K562 (cell line): ENCODE measurements around the gene ORC3. TPM values are rescaled to one million over a fixed set of nuclear protein-coding genes. Genes with fewer than 3 reads are reported as not detected.

Experiments used
- ATAC-seq: fragments of 200-7000 bp; cut with Tn5 transposase; 3 replicates; pipeline ENCODE4 v1.9.1; 2020; ENCODE audit warnings: moderate library complexity
- BruUV-seq: library from RNA; stranded (reverse); fragments of 400-500 nt; replicated peaks from 2 replicates; lab custom pipeline; 2021; lab: Mats Ljungman, UMichigan
- CTCF ChIA-PET: fragments of 300-600 bp; formaldehyde crosslinking; extraction: SDS; loops from one replicate; lab custom pipeline; 2021; ENCODE audit warnings: low intra/inter-chr PET ratio; lab: Yijun Ruan, JAX
- POLR2A ChIA-PET: fragments of 300-600, 350-650 bp; sonication (Branson Sonifier 250); formaldehyde crosslinking; extraction: SDS; loops from one replicate; lab custom pipeline; 2021; ENCODE audit warnings: antibody characterized with exemption, inconsistent platforms; lab: Yijun Ruan, JAX
- DNase-seq, 4 experiments: peaks; one replicate each; pipeline versions ENCODE4 v3.0.0 to v3.0.0-alpha.2; 2011 to 2018; ENCODE audit warnings: low spot score in 3 of 4, mixed read lengths in 3 of 4; ENCODE audit errors: extremely low read depth in 1 of 4
- FAIRE-seq: peaks from 2 replicates; lab custom pipeline; 2011; peaks lifted over from hg19 to GRCh38; lab: Jason Lieb, UNC
- H2AFZ ChIP-seq: 2 replicates; pipeline ENCODE4 v1.6.0; 2011; ENCODE audit warnings: low read depth, low read length, control low read depth, inconsistent platforms
- H3K27ac ChIP-seq: fragments of 200-600 bp; 3 replicates; pipeline ENCODE4 v1.8.0; 2011; ENCODE audit warnings: low read depth, mild to moderate bottlenecking, control low read depth, inconsistent platforms, low read length, moderate library complexity, mixed read lengths; ENCODE audit errors: extremely low read depth
- H3K27me3 ChIP-seq, 2 experiments: fragments of 300-600 bp in 1 of 2; 2 replicates in 1 of 2; 3 replicates in 1 of 2; pipeline versions ENCODE4 v1.6.0 to v1.8.0; 2011; ENCODE audit warnings: inconsistent platforms in 2 of 2, low read length in 2 of 2, mild to moderate bottlenecking in 1 of 2, mixed read lengths in 1 of 2, moderate library complexity in 1 of 2; ENCODE audit not compliant: control insufficient read depth in 2 of 2, insufficient read depth in 2 of 2
- H3K36me3 ChIP-seq: fragments of 300-600 bp; 3 replicates; pipeline ENCODE4 v1.8.0; 2011; ENCODE audit warnings: mild to moderate bottlenecking, low read length, inconsistent platforms; ENCODE audit not compliant: control insufficient read depth, insufficient read depth
- H3K4me1 ChIP-seq, 2 experiments: fragments of 200-600 bp in 1 of 2; replicated peaks in 1 of 2; 2 replicates in 1 of 2; 3 replicates in 1 of 2; pipeline versions ENCODE4 v1.5.1 to v1.8.0; 2011; ENCODE audit warnings: inconsistent platforms in 2 of 2, low read length in 2 of 2, mild to moderate bottlenecking in 1 of 2, mixed read lengths in 1 of 2, moderate library complexity in 1 of 2; ENCODE audit not compliant: control insufficient read depth in 2 of 2, insufficient read depth in 2 of 2
- H3K4me2 ChIP-seq: 2 replicates; pipeline ENCODE4 v1.6.1; 2011; ENCODE audit warnings: low read length, control low read depth, inconsistent platforms, mixed read lengths; ENCODE audit not compliant: insufficient read depth
- H3K4me3 ChIP-seq: fragments of 200-600 bp; sonication (generic), shearing (Covaris generic); 2 replicates; pipeline ENCODE4 v1.5.1; 2016; ENCODE audit warnings: control low read depth, inconsistent platforms
- H3K79me2 ChIP-seq: fragments of 200-600 bp; 3 replicates; pipeline ENCODE4 v1.8.0; 2011; ENCODE audit warnings: low read length, inconsistent platforms; ENCODE audit not compliant: control insufficient read depth, insufficient read depth
- H3K9ac ChIP-seq, 2 experiments: 2 replicates each; pipeline versions ENCODE4 v1.6.0 to v1.6.1; 2011; ENCODE audit warnings: low read depth in 2 of 2, low read length in 2 of 2, control low read depth in 1 of 2, inconsistent platforms in 1 of 2, mild to moderate bottlenecking in 1 of 2, mixed read lengths in 1 of 2; ENCODE audit not compliant: insufficient read depth in 1 of 2
- H3K9me1 ChIP-seq: one replicate; pipeline ENCODE4 v1.6.0; 2011; ENCODE audit warnings: inconsistent platforms, mild to moderate bottlenecking, low read length, moderate library complexity; ENCODE audit not compliant: control insufficient read depth, insufficient read depth
- H3K9me3 ChIP-seq: replicated peaks from 2 replicates; pipeline ENCODE4 v1.5.1; 2011; ENCODE audit warnings: low read depth, low read length, inconsistent platforms; ENCODE audit not compliant: control insufficient read depth, insufficient read depth
- H4K20me1 ChIP-seq: replicated peaks from 2 replicates; pipeline ENCODE4 v1.6.1; 2011; ENCODE audit warnings: low read length, inconsistent platforms, mixed read lengths; ENCODE audit not compliant: control insufficient read depth, insufficient read depth
- POLR2AphosphoS2 ChIP-seq: IDR thresholded peaks from 2 replicates; pipeline ENCODE4 v1.6.1; 2012; ENCODE audit warnings: low read length, improper control_type of control experiment
- RBFOX2 ChIP-seq: fragments of 200-400 bp; formaldehyde crosslinking; IDR thresholded peaks from 2 replicates; pipeline ENCODE4 v1.6.1; 2017; ENCODE audit warnings: low read depth, mild to moderate bottlenecking, low read length, moderate library complexity
- SNIP1 ChIP-seq: fragments of 450-650 bp; IDR thresholded peaks from 2 replicates; pipeline ENCODE4 v1.7.1; 2017; ENCODE audit warnings: low read depth, mild to moderate bottlenecking
- WGBS: fragments of 100-300 bp; shearing (Covaris generic); methylation state at CpG from one replicate; pipeline ENCODE4 v1.1.6; 2016; ENCODE audit warnings: low coverage, mixed read lengths; ENCODE audit not compliant: insufficient coverage; ENCODE audit errors: missing lambda C conversion rate; 5-methylcytosine and 5-hydroxymethylcytosine counted together
- in situ Hi-C: fragments of 300-500 bp; cut with MboI; formaldehyde crosslinking; loops from 4 replicates; pipeline ENCODE4 v1.15.0; 2018; ENCODE audit warnings: inconsistent platforms, mixed read lengths
- intact Hi-C: fragments of 100-400 bp; cut with micrococcal nuclease; formaldehyde crosslinking; loops from 2 replicates; pipeline ENCODE4 v1.14.2; 2022
- polyA plus RNA-seq, 8 experiments: library from polyadenylated mRNA; depleted of rRNA in 4 of 8; stranded (reverse) in 5 of 8; unstranded in 3 of 8; fragments of >200 nt; fragmentation: Nextera tagmentation in 2 of 8; fragmentation: Illumina TruSeq in 1 of 8; extraction: Ambion mirVana in 2 of 8; extraction: Trizol in 1 of 8; gene quantifications; 2 replicates each; pipeline versions ENCODE4 v1.2.1 to v1.2.3, GENCODE V29; 2011 to 2014; ENCODE audit warnings: inconsistent platforms in 1 of 8, missing spikeins in 1 of 8
- total RNA-seq, 7 experiments: library from RNA; depleted of rRNA in 6 of 7; stranded (reverse); fragments of >200 nt in 6 of 7; fragmentation: Illumina TruSeq in 2 of 7; extraction: Trizol in 2 of 7; gene quantifications; 2 replicates each; pipeline versions ENCODE4 v1.2.1 to v1.2.3, GENCODE V29; 2011 to 2021; ENCODE audit warnings: low replicate concordance in 1 of 7
- TF ChIP-seq, protein P1 (sequence below): fragments of 450-650 bp; formaldehyde crosslinking; conservative IDR thresholded peaks from 2 replicates; pipeline ENCODE4 v1.4.0; 2022; ENCODE audit warnings: mild to moderate bottlenecking, missing genetic modification characterization
- TF ChIP-seq, protein P2 (sequence below): fragments of 250-450 bp; sonication (Bioruptor Pico); IDR thresholded peaks from 2 replicates; pipeline ENCODE4 v1.8.0; 2021; ENCODE audit warnings: borderline replicate concordance, mild to moderate bottlenecking, moderate library complexity; ENCODE audit not compliant: poor library complexity, severe bottlenecking

Gene ORC3
- total and polyA plus RNA-seq, 9 of the 15 experiments (the other 6 are each of a cell fraction or from before 2014, with no cell fraction given) = 28.8 to 159 (median 74.8) TPM

DNA sequence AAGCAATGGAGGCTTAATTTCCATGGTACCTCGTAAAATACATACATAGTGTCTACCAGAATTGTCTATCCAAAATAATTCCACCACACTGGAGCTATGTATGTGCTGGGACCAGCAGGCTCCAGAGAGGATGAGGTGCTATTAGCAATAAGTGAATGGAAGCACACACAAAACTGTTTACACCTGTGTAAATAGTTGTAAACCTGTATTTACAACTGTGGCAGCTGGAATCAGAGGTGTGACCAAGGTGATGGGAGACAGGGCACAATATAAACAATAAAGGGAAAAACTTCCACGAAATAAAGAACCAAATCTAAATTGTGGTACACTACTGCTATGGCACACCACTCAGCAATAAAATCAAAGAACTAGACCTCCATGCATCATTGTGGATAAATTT is 14.5 kb upstream of the ORC3 start:
- Histone ChIP-seq H3K4me1 (peaks cover 0 to 7% of the 10 kb centered on the region in 2 experiments; a peak in 3 of 5 replicates), H3K9me3 (no peaks in the 10 kb centered on the region), H3K79me2 (peaks cover 82% of the 10 kb centered on the region), H3K27ac (no peak overlapping the region), H4K20me1 (no peaks in the 10 kb centered on the region; the same call in 1 of the 2 replicates), H3K9me1 (no peaks in the 10 kb centered on the region), H3K9ac (no peak overlapping the region), H3K4me2 (no peak overlapping the region), H3K4me3 (no peak overlapping the region), H3K27me3 (no peaks in the 10 kb centered on the region), H3K36me3 (peaks cover 43% of the 10 kb centered on the region), H2AFZ (no peak overlapping the region)
- 65% methylated on average over 2 of the region's 2 CpGs for WGBS
- ChIA-PET POLR2A (interaction anchor here (0.6 kb wide), 1 partner anchor 12 kb away, joined by 3 read pairs; no protein-coding TSS in a partner anchor), CTCF (no interaction called here)
- no peak for FAIRE-seq
- no peak for DNase-seq
- intact Hi-C loops = no loop called here
- peak; percentile 14; the same call in 2 of the 3 replicates for ATAC-seq
- TF ChIP-seq, protein P1, sequence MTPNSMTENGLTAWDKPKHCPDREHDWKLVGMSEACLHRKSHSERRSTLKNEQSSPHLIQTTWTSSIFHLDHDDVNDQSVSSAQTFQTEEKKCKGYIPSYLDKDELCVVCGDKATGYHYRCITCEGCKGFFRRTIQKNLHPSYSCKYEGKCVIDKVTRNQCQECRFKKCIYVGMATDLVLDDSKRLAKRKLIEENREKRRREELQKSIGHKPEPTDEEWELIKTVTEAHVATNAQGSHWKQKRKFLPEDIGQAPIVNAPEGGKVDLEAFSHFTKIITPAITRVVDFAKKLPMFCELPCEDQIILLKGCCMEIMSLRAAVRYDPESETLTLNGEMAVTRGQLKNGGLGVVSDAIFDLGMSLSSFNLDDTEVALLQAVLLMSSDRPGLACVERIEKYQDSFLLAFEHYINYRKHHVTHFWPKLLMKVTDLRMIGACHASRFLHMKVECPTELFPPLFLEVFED = no peak
- no peak for TF ChIP-seq POLR2AphosphoS2
- TF ChIP-seq RBFOX2 = no peak
- TF ChIP-seq SNIP1 = no peak
- TF ChIP-seq, protein P2, sequence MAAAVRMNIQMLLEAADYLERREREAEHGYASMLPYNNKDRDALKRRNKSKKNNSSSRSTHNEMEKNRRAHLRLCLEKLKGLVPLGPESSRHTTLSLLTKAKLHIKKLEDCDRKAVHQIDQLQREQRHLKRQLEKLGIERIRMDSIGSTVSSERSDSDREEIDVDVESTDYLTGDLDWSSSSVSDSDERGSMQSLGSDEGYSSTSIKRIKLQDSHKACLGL = no peak
- in situ Hi-C loops = no loop called here
- BruUV-seq = no TSS peak
